WTC11 (cell line): ENCODE measurements around the gene IVNS1ABP. TPM values are rescaled to one million over a fixed set of nuclear protein-coding genes. Genes with fewer than 3 reads are reported as not detected.

Source experiments
- ATAC-seq: fragments of 200-7000 bp; cut with Tn5 transposase; 2 replicates; pipeline ENCODE4 v1.10.0; 2021; ENCODE audit warnings: mild to moderate bottlenecking, moderate library complexity
- CTCF ChIA-PET: fragments of 300-600 bp; sonication (Branson Sonifier 250); formaldehyde crosslinking; loops from one replicate; lab custom pipeline; 2021; ENCODE audit warnings: antibody characterized with exemption; lab: Charles Lee
- POLR2A ChIA-PET: fragments of 350-600 bp; sonication (Branson Sonifier 250); formaldehyde crosslinking; loops from one replicate; lab custom pipeline; 2021; ENCODE audit warnings: antibody characterized with exemption; lab: Charles Lee
- DNase-seq: peaks from one replicate; pipeline ENCODE4 v3.0.0; 2021; ENCODE audit warnings: low spot score
- H3K27ac Mint-ChIP-seq: 2 replicates; pipeline ENCODE4 v1.8.0; 2021; ENCODE audit warnings: mixed read lengths
- H3K27me3 Mint-ChIP-seq: 2 replicates; pipeline ENCODE4 v1.8.0; 2021; ENCODE audit warnings: low read depth, mild to moderate bottlenecking, moderate library complexity, mixed read lengths
- H3K36me3 Mint-ChIP-seq: 2 replicates; pipeline ENCODE4 v1.8.0; 2021; ENCODE audit warnings: mixed read lengths
- H3K4me1 Mint-ChIP-seq: 2 replicates; pipeline ENCODE4 v1.8.0; 2022; ENCODE audit warnings: mixed read lengths
- H3K4me3 Mint-ChIP-seq: 2 replicates; pipeline ENCODE4 v1.8.0; 2021; ENCODE audit warnings: mild to moderate bottlenecking, moderate library complexity, mixed read lengths
- H3K9me3 Mint-ChIP-seq: 2 replicates; pipeline ENCODE4 v1.8.0; 2021; ENCODE audit warnings: mixed read lengths
- CDX4 ChIP-seq: fragments of 250-450 bp; sonication (Bioruptor Pico); IDR thresholded peaks from 2 replicates; pipeline ENCODE4 v1.9.0; 2021; ENCODE audit warnings: moderate library complexity, mild to moderate bottlenecking, inconsistent platforms, borderline replicate concordance
- CTCF ChIP-seq: fragments of 200-600 bp; IDR thresholded peaks from 2 replicates; pipeline ENCODE4 v1.8.0; 2022; ENCODE audit warnings: antibody characterized with exemption
- ERG ChIP-seq: fragments of 250-450 bp; sonication (Bioruptor Pico); IDR thresholded peaks from 2 replicates; pipeline ENCODE4 v1.8.0; 2021; ENCODE audit warnings: mild to moderate bottlenecking
- ESRRA ChIP-seq: sonication (generic); formaldehyde crosslinking; IDR thresholded peaks from 2 replicates; pipeline ENCODE4 v1.8.1; 2022; ENCODE audit warnings: mild to moderate bottlenecking, missing genetic modification reagents, borderline replicate concordance
- FOXP1 ChIP-seq: sonication (generic); formaldehyde crosslinking; IDR thresholded peaks from 2 replicates; pipeline ENCODE4 v1.8.0; 2022; ENCODE audit warnings: missing genetic modification reagents, mild to moderate bottlenecking, moderate library complexity, borderline replicate concordance
- FOXP4 ChIP-seq: sonication (generic); formaldehyde crosslinking; IDR thresholded peaks from 2 replicates; pipeline ENCODE4 v1.8.0; 2022; ENCODE audit warnings: mild to moderate bottlenecking, missing genetic modification reagents
- JAZF1 ChIP-seq: fragments of 250-450 bp; sonication (Bioruptor Pico); IDR thresholded peaks from 2 replicates; pipeline ENCODE4 v1.9.0; 2021; ENCODE audit warnings: moderate library complexity, mild to moderate bottlenecking, inconsistent platforms
- JUN ChIP-seq: sonication (generic); formaldehyde crosslinking; IDR thresholded peaks from 2 replicates; pipeline ENCODE4 v1.8.0; 2023; ENCODE audit warnings: mild to moderate bottlenecking, missing genetic modification reagents
- MAX ChIP-seq: sonication (generic); formaldehyde crosslinking; IDR thresholded peaks from 2 replicates; pipeline ENCODE4 v1.8.0; 2022; ENCODE audit warnings: mild to moderate bottlenecking, missing genetic modification reagents
- MXD4 ChIP-seq: fragments of 250-450 bp; sonication (Bioruptor Pico); IDR thresholded peaks from 2 replicates; pipeline ENCODE4 v1.8.0; 2021; ENCODE audit warnings: mild to moderate bottlenecking, moderate library complexity, borderline replicate concordance
- NR3C1 ChIP-seq: sonication (generic); formaldehyde crosslinking; conservative IDR thresholded peaks from 2 replicates; pipeline ENCODE4 v1.8.1; 2023; ENCODE audit warnings: low read depth, mild to moderate bottlenecking, missing genetic modification reagents
- PRDM15 ChIP-seq: sonication (generic); formaldehyde crosslinking; IDR thresholded peaks from 2 replicates; pipeline ENCODE4 v1.8.0; 2022; ENCODE audit warnings: missing genetic modification reagents
- SOX15 ChIP-seq: fragments of 250-450 bp; sonication (Bioruptor Pico); IDR thresholded peaks from 2 replicates; pipeline ENCODE4 v1.9.0; 2021; ENCODE audit warnings: mild to moderate bottlenecking
- TEAD1 ChIP-seq: sonication (generic); formaldehyde crosslinking; IDR thresholded peaks from 2 replicates; pipeline ENCODE4 v1.8.0; 2022; ENCODE audit warnings: mild to moderate bottlenecking, missing genetic modification reagents
- USF1 ChIP-seq: sonication (generic); formaldehyde crosslinking; IDR thresholded peaks from 2 replicates; pipeline ENCODE4 v1.8.0; 2022; ENCODE audit warnings: mild to moderate bottlenecking, missing genetic modification reagents
- ZNF281 ChIP-seq: sonication (generic); formaldehyde crosslinking; IDR thresholded peaks from 2 replicates; pipeline ENCODE4 v1.8.0; 2023; ENCODE audit warnings: mild to moderate bottlenecking, missing genetic modification reagents
- ZNF423 ChIP-seq: fragments of 250-450 bp; sonication (Bioruptor Pico); IDR thresholded peaks from 2 replicates; pipeline ENCODE4 v2.1.2; 2022; ENCODE audit warnings: mild to moderate bottlenecking, moderate library complexity
- total RNA-seq: library from RNA; stranded (reverse); gene quantifications from 3 replicates; pipeline ENCODE4 v1.2.3, GENCODE V29; 2021

Gene IVNS1ABP
- total RNA-seq, 1 experiment from 2014 or later, result 159 TPM

GRCh38 chr1:185314411-185314810 lies 2.6 kb downstream of the IVNS1ABP start:
- Mint-ChIP-seq H3K4me3 (peak overlapping the region; percentile 93), H3K9me3 (no peaks in the 10 kb centered on the region)
- CTCF ChIA-PET, result interaction anchor here (0.8 to 1.8 kb wide), 4 partner anchors 246 to 366 kb away, joined by 3 to 7 read pairs (median 6); no protein-coding TSS in a partner anchor
- peak; percentile 60 for TF ChIP-seq PRDM15 (CRISPR knock-in tag)
- TF ChIP-seq MXD4 (CRISPR knock-in tag), result no peak
- no peak for TF ChIP-seq MAX (CRISPR knock-in tag)
- TF ChIP-seq, all 79 proteins: peak for 1
- POLR2A ChIA-PET, result interaction anchor here (0.5 kb wide), 1 partner anchor 13 kb away, joined by 3 read pairs; no protein-coding TSS in a partner anchor
- H3K4me1 Mint-ChIP-seq, result peaks cover 61% of the 10 kb centered on the region
- peak overlapping the region; percentile 76 for H3K27ac Mint-ChIP-seq
- no peaks in the 10 kb centered on the region for H3K27me3 Mint-ChIP-seq
- H3K36me3 Mint-ChIP-seq, result peaks cover 24% of the 10 kb centered on the region
- DNase-seq, result no peak
- no peak for ATAC-seq

GRCh38 chr1:185312361-185313138 lies 4.5 kb downstream of the IVNS1ABP start:
- ChIA-PET POLR2A (no interaction called here), CTCF (interaction anchor here (1.8 kb wide), 2 partner anchors 283 to 368 kb away, joined by 5 to 7 read pairs; no protein-coding TSS in a partner anchor)
- ATAC-seq, result no peak
- no peaks in the 10 kb centered on the region for H3K9me3 Mint-ChIP-seq
- H3K4me1 Mint-ChIP-seq, result peaks cover 45% of the 10 kb centered on the region
- H3K27ac Mint-ChIP-seq, result peak overlapping the region; percentile 54
- peaks cover 35% of the 10 kb centered on the region for H3K36me3 Mint-ChIP-seq
- H3K4me3 Mint-ChIP-seq, result peak overlapping the region; percentile 93
- H3K27me3 Mint-ChIP-seq, result no peaks in the 10 kb centered on the region
- TF ChIP-seq ZNF423 (CRISPR knock-in tag) (no peak), NR3C1 (CRISPR knock-in tag) (no peak), ESRRA (CRISPR knock-in tag) (no peak), USF1 (CRISPR knock-in tag) (no peak), CDX4 (CRISPR knock-in tag) (no peak), JUN (CRISPR knock-in tag) (no peak), ERG (no peak), SOX15 (CRISPR knock-in tag) (no peak), JAZF1 (no peak), ZNF281 (CRISPR knock-in tag) (no peak), FOXP4 (no peak), FOXP1 (no peak), TEAD1 (no peak), CTCF (no peak)
- DNase-seq, result no peak
